AG08396 (cell line): Measurements from ENCODE around the gene TAGLN2.
A peak's percentile ranks its signal among the peaks of the same experiment; 100 is the strongest.

Experiments used
- DNase-seq: peaks from one replicate; pipeline ENCODE4 v3.0.0; 2012; ENCODE audit warnings: low spot score, mixed read lengths

TAGLN2 gene

GRCh38 chr1:159949123-159949522 lies 23.8 kb upstream of the TAGLN2 start:
- DNase-seq, result no peak

DNA sequence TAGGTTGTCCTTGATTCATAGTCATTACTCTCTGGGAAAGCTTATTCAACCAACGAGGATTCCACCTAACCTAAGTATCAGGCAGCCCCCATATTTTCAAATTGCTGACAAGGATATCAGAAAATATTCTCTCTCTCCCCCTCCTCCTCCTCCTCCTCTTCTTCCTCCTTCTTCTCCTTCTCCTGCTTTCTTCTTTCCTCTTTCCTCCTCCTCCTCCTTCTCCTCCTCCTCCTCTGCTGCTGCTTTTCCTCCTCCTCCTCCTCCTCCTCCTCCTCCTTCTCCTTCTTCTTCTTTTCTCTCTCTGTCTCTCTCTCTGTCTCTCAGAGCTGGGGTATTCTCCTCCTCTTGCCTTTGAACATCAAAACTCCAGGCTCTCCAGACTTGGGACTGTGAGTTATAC lies 22.6 kb upstream of the TAGLN2 start:
- DNase-seq, result no peak

DNA sequence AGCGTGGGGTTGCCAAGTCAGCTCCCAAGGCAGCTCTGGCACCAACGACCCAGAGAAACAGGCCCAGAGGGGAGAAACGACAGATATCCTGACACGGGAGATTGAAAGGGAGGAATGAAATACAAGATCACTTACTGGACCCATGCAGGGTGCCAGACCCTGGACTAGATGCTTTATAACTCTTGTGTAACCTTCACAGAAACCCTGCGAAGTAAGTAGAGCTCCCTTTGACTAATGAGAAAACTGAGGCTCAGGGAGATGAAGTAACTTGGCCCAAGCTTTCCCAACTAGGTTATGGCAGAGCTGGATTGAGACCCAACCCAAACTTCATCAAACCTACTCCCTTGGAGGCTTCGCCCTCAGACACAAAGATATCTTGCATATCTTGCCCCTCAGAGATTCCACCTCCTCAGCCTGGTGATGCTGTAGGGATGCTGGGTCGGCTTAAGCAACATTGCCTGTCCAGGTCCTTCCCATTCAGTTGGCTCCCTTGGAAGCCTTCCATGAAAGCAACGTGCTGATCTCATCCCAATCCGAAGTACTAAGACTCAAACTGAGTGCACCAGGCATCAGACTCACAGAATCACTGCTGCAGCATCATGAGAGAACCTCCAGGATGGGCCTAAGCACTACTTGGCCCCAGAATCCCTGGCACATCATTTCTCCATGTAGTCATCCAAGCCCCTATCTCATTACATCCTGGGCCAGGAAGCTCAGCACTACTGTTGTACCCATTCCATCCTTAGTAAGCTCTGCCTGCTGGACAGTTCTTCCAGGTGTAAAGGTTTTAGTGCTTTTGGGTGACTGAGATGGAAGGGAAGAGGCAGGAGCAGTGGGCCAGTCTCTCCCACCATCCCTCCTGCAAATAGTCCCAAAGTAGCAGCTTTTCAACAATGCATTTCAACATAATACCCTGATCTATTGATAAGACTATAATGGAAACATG lies 21.2 kb upstream of the TAGLN2 start:
- no peak for DNase-seq

- DNase-seq, result peak; percentile 79
Measured at GRCh38 chr1:159945483-159946241, 20.4 kb upstream of the TAGLN2 start, which contains the start of gene IGSF9. IGSF9 (minus strand) TSS chr1:159945613; CDS start chr1:159943454, 2,159 bp downstream.

DNA sequence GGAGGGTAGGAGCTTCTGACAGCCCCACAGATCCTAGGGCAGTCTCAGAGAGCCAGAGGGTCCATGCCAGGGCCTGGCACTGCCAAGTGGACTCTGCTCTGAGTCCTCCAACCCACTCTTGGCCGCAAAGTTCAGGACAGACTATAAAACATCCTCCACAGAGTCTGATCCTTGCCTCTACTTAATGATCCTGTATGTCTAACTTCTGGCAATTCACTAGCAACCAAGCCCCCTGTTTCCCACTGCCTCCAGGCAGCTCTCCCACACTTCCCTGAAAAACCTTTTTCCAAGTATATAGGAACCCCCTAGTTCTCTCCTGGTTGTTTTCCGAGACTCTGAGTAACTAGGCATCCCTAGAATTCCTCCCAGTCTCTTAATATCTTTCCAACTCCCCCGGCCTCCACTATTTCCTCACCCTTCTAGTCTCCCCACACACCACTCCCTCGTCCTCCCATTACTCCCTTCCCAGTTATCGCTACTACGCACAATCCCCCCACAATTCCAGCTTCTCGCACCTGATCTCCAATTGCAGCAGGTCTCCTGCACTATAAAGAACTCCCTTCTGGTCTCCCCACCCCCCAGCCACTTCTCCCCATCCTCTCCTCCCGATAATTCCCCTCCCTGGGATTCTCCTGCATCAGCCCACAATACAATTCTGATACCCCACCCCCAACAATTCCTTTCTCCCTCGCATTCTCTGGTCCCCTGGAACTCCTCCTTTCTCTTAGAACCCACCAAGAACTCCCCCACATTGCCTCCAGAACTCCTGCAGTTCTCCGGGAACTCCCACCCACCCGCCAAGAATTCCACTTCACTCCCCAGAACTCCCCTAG lies 19.5 kb upstream of the TAGLN2 start:
- DNase-seq, result no peak

DNA sequence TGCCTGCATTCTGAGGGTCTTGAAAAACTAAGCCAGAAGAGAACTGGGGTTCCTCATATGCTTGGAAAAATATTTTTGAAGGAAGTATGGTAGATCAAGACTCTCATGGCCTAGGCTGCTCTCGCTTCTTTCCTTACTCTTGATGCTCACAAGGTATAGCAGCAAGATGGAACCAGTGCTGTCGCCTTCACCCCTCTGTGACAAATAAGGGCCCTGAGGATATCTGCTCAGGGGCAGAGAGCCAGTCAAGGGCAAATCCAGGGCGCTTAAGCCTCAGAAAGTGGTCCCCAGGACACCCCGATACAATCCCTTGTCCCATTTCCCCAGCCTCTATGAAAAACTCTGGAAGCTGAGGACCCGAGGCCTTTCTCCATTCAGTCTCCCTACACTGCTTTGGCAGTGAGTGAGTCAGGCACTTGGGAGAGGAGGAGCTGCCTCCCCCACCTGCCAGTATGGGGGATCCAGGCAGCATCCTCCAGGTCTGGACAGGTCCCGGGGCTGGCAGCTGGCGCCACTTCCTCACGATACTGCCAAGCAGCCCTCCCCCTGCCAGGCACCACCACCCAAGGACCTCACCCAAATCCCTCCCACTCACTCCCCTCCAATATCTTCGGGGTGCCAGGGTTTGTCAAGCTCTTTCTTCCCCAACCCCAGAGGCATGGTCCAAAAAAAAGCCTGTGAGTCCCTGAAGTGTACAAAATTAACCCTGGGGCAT lies 18.8 kb upstream of the TAGLN2 start:
- DNase-seq, result no peak

- DNase-seq, result no peak
Measured at GRCh38 chr1:159943278-159943640, 18.0 kb upstream of the TAGLN2 start.

- no peak for DNase-seq
Measured at GRCh38 chr1:159942632-159943277, 17.4 kb upstream of the TAGLN2 start.

- DNase-seq, result no peak
Measured at GRCh38 chr1:159941591-159942560, 16.6 kb upstream of the TAGLN2 start.

DNA sequence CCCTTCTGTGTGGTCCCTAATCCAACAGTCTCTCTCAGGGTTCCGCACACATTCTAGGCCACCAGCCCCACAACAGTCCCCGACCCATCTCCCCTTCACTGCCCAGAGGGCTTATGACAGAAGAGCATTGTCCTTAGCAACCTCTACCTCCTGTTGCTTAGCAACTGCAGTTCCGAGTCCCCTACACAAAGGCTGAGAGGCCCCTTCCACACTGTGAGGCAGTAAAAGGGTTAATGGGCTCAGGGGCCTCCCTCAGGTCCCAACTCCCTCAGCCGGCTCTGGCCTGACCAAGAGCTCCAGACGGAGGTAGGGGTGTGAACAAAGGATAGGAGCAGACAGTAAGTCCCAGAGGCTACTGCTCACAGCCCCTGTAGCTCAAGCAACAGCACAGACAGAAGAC lies 15.8 kb upstream of the TAGLN2 start:
- DNase-seq, result no peak

DNA sequence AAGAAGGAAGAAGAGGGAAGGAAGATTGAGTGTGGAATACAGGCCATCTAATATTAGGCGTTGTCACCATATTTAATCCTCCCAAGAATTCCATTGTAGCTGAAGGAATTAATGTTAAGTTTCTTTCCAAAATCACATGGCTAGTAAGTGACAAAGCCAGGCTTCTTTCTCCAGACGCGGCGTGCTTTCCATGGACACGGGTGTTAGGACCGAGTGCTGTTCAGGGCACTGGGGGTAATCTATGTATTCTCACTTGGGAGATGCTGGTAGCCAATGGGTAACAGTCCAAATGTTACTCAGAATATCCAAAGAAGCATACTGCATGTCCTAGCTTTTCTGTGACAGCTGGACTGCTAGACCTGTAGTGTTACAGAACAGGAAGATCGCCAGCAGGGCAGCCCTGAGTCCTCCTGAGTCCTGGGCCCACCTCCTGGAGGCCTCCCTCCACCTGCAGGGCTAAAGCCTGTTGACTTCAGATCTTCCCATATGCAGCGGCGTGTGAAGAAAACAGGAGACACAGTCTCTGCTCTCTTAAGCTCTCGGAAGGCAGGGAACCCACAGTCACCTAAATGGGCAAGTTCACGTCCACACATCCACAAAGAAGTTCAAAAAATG lies 14.8 kb upstream of the TAGLN2 start:
- no peak for DNase-seq

- no peak for DNase-seq
Measured at GRCh38 chr1:159939678-159940002, 14.3 kb upstream of the TAGLN2 start.

DNA sequence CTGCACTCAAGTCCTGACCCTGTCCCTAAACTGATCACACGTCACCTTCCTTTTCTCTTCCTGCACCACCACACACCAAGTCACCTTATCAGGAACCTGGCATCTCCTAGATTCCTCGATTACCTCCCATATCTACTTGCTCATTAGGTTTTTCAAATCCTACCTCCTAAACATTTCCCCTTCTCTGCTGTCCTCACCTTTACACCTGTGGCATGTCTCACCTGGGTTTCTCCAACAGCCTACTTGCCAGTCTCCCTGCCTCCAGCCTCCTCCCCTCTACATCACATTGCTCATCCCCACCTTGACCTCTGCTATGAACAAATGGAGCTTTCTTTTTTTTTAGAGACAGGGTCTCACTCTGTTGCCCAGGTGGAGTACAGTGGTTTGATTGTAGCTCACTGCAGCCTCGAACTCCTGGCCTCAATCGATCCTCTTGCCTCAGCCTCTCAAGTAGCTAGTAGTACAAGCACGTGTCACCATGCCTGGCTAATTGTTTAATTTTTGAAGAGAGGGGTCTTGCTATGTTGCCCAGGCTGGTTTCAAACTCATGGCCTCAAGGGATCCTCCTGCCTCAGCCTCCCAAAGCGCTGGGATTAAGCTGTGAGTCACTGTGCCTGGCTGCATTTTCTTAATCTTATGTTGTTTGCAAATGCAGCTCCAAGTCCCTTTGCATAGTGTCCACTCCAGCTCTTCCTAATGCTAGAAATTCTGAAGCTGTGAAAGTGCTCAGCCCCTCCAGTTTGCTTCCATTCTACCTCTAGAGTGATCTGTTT lies 13.8 kb upstream of the TAGLN2 start:
- no peak for DNase-seq

DNA sequence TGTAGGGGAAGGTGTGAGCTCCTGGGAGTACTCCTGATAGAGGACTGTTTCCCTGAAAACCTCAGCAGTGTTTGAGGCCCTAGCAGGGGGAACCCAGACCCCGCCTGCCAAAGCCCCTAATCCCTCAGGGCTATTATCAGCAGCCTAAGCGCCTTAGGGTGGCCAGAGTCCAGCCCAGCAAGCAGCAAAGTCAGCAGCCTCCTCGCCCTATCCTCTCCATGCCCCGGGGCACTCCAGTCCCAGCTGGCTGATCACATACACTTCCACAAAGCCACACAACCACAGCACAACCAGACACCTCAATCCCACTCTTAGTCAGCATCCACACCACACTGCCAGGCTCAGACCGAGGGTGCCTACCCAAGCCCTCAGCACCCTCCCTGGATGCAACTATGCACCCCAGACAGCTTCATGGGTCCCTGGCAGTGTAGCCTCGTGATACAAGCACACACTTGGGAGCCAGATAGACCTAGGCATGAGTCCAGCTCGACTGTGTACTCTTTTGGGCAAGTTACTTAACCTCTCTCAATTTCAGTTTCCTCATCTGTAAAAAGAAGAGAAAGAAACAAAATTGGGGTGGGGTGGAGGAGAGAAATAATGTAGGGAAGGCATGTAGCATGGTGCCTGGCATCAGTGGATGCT lies 13.0 kb upstream of the TAGLN2 start:
- no peak for DNase-seq

GRCh38 chr1:159937054-159937750 lies 11.9 kb upstream of the TAGLN2 start:
- no peak for DNase-seq

DNA sequence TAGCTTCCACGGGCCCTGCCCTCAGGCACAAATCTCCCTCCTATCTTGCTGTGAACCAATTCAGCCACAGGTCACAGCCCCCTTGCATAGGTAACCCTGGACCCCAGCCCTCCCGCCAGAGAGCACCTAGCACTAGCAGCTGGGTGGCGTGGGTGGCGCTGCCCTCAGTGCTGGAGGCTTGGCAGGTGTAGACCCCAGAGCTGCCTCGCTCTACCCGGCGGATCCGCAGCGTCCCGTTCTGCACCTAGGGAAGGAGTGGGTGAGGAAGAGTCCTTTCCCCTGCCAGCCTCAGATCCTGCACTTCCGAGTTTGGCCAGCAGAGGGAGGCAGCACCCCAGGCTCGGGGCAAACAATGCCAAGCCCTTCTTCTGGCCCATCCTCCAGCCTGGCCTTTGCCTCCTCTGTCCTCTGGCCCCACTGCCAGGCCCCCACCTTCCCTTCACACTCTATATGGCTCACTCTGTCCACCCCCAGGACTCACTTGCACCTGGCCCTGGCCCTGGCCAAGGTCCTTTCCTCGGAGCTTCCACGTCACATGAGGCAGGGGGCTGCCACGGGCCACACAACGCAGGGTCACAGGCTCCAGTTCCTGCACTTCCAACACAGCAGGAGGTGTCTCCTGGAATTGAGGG lies 11.1 kb upstream of the TAGLN2 start:
- DNase-seq, result peak; percentile 87

DNA sequence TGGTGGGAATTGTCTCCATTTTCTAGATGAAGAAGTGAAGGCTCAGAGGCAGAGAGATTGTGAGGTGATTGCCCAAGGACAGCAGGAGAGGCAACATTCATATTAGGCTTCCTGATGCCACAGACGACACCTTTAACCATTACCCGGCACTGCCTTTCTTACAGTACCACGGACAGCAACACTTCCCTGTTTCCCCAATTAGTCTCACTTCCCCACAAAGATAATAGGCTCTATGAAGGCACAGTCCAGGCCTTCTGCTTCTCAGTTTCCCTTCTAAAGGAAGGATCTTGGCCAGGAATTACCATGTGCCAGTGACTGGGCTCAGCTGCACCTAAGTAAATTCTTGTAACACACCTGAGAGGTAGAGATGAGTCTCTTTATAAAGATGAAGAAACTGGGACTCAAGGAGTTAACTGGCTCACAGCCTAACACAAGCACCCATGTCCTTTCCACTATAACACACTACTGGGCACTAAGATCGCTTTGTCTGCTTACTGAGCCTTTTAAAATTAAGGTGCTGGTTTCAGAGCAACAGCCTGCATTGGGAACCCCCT lies 10.5 kb upstream of the TAGLN2 start:
- DNase-seq, result no peak
